ENCODE measurements around the gene HYKK. TPM values are rescaled to one million over a fixed set of nuclear protein-coding genes. Genes with fewer than 3 reads are reported as not detected.

Gene HYKK
- total RNA-seq, 1 experiment from 2014 or later, result 3.1 TPM

DNA sequence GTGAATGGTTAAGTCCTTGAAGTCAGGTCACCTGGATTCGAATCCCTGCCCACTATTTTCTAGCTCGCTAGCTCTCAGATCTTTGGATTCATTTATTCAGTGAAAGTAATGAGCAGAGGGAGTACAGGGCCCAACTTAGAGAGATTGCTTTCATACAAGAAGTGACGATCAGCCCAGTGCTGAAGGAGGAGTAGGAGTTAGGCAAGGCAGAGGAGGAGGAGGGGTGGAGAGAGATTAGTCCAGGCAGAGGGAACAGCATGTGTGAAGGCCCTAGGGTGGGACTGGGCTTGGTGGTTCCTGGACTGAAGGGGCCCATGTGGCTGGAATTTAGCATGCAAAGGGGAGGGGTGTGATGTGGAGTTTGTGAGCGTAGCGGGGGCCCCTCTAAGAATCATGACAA, 54.1 kb downstream of the HYKK start:
- Histone ChIP-seq H3K27ac (ENCODE audit: insufficient read length, low read depth, low read length) (no peak overlapping the region), H4K8ac (replicated peaks; ENCODE audit: insufficient read length, low read depth, low read length) (no peak overlapping the region), H3K27me3 (ENCODE audit: insufficient read depth, low read length) (no peaks in the 10 kb centered on the region), H2BK20ac (ENCODE audit: low read depth, low read length, poor library complexity, severe bottlenecking) (no peak overlapping the region), H4K91ac (ENCODE audit: insufficient read length, low read depth, low read length) (no peak overlapping the region), H3K79me1 (ENCODE audit: insufficient read depth, low read depth, low read length, poor library complexity, severe bottlenecking) (no peaks in the 10 kb centered on the region), H3K14ac (ENCODE audit: insufficient read depth, low read length) (no peak overlapping the region), H2BK5ac (ENCODE audit: insufficient read length, low read length) (no peak overlapping the region), H2AK5ac (ENCODE audit: insufficient read length, low read length) (no peak overlapping the region), H3K4me1 (ENCODE audit: insufficient read depth, low read length) (no peaks in the 10 kb centered on the region), H3K9ac (ENCODE audit: extremely low read depth, insufficient read length, low read length) (no peak overlapping the region), H3T11ph (ENCODE audit: low read length) (no peak overlapping the region), H3K4me2 (ENCODE audit: insufficient read depth, insufficient read length, low read length) (no peak overlapping the region), H4K5ac (ENCODE audit: insufficient read length, low read depth, low read length) (no peak overlapping the region), H3K23ac (ENCODE audit: insufficient read length, low read depth, low read length) (no peak overlapping the region), H3K4ac (ENCODE audit: low read depth, low read length) (no peak overlapping the region), H3K9me3 (ENCODE audit: control insufficient read depth, low read depth, low read length) (no peaks in the 10 kb centered on the region), H3K23me2 (ENCODE audit: insufficient read length, low read depth, low read length, poor library complexity, severe bottlenecking) (peaks cover 6% of the 10 kb centered on the region), H2AFZ (ENCODE audit: low read length) (no peak overlapping the region), H2BK120ac (ENCODE audit: low read depth, low read length, poor library complexity, severe bottlenecking) (no peak overlapping the region), H4K20me1 (ENCODE audit: control insufficient read depth, insufficient read depth, insufficient read length) (no peaks in the 10 kb centered on the region), H3K18ac (ENCODE audit: insufficient read length, low read depth, low read length) (no peak overlapping the region), H3K56ac (ENCODE audit: insufficient read length, low read depth, low read length) (no peak overlapping the region), H3K79me2 (ENCODE audit: insufficient read depth, low read length) (no peaks in the 10 kb centered on the region), H2BK15ac (ENCODE audit: low read depth, low read length) (no peak overlapping the region), H2BK12ac (ENCODE audit: insufficient read length, low read depth, low read length) (no peak overlapping the region)
- H3K9me3 Mint-ChIP-seq, result no peaks in the 10 kb centered on the region
- no peak overlapping the region for H3K27ac Mint-ChIP-seq
- no peak for DNase-seq
- WGBS (ENCODE audit: extremely low coverage, insufficient read length, low lambda C conversion rate), result no CpG with 5 or more reads among the region's 5 CpGs
- H3K27me3 Mint-ChIP-seq (ENCODE audit: low read depth), result no peaks in the 10 kb centered on the region; the same call in 1 of the 2 replicates
- H3K36me3 Mint-ChIP-seq (ENCODE audit: insufficient read depth in 1 of 3, low read depth in 3 of 3), result peaks cover 0 to under 1% (median 0%) of the 10 kb centered on the region in 3 experiments; a peak in 2 of 7 replicates
- TF ChIP-seq, protein P1, sequence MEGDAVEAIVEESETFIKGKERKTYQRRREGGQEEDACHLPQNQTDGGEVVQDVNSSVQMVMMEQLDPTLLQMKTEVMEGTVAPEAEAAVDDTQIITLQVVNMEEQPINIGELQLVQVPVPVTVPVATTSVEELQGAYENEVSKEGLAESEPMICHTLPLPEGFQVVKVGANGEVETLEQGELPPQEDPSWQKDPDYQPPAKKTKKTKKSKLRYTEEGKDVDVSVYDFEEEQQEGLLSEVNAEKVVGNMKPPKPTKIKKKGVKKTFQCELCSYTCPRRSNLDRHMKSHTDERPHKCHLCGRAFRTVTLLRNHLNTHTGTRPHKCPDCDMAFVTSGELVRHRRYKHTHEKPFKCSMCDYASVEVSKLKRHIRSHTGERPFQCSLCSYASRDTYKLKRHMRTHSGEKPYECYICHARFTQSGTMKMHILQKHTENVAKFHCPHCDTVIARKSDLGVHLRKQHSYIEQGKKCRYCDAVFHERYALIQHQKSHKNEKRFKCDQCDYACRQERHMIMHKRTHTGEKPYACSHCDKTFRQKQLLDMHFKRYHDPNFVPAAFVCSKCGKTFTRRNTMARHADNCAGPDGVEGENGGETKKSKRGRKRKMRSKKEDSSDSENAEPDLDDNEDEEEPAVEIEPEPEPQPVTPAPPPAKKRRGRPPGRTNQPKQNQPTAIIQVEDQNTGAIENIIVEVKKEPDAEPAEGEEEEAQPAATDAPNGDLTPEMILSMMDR (conservative IDR thresholded peaks at IDR 0.05), result no peak
- no peak overlapping the region for H3K4me3 Mint-ChIP-seq
- peaks cover 18 to 19% of the 10 kb centered on the region in 2 experiments for H3K4me1 Mint-ChIP-seq
